Measurements from ENCODE around the gene PEX5L. TPM values are rescaled to one million over a fixed set of nuclear protein-coding genes. Genes with fewer than 3 reads are reported as not detected.

The PEX5L gene
- total RNA-seq, 1 donor from 2014 or later, result 0.78 TPM

GRCh38 chr3:179867961-179868360 lies 168.8 kb downstream of the PEX5L start:
- H3K27me3 ChIP-seq, result no peaks in the 10 kb centered on the region
- H3K4me3 ChIP-seq, result no peak overlapping the region
- TF ChIP-seq CTCF (IDR thresholded peaks at IDR 0.05), result no peak
- DNase-seq, result no peak
- H3K9me3 ChIP-seq, result no peaks in the 10 kb centered on the region
- no peak overlapping the region for H3K27ac ChIP-seq
- H3K4me1 ChIP-seq, result no peaks in the 10 kb centered on the region
- intact Hi-C loops (cut with DNase I), result no loop called here
- no peaks in the 10 kb centered on the region for H3K36me3 ChIP-seq
- ATAC-seq, result no peak

- Histone ChIP-seq H3K9me3 (no peaks in the 10 kb centered on the region), H3K27me3 (no peaks in the 10 kb centered on the region), H3K27ac (no peak overlapping the region), H3K36me3 (no peaks in the 10 kb centered on the region), H3K4me3 (no peak overlapping the region), H3K4me1 (no peaks in the 10 kb centered on the region)
- ATAC-seq (no peak), DNase-seq (no peak)
- TF ChIP-seq CTCF (IDR thresholded peaks at IDR 0.05), result no peak
- intact Hi-C loops (cut with DNase I), result no loop called here
These were observed 170.8 kb downstream of the PEX5L start for GRCh38 chr3:179865861-179866505.

- TF ChIP-seq CTCF (IDR thresholded peaks at IDR 0.05), result no peak
- H3K27me3 ChIP-seq, result no peaks in the 10 kb centered on the region
- no peak overlapping the region for H3K27ac ChIP-seq
- H3K4me1 ChIP-seq, result no peaks in the 10 kb centered on the region
- H3K9me3 ChIP-seq, result no peaks in the 10 kb centered on the region
- no peak for ATAC-seq
- intact Hi-C loops (cut with DNase I), result no loop called here
- H3K36me3 ChIP-seq, result no peaks in the 10 kb centered on the region
- DNase-seq, result no peak
- H3K4me3 ChIP-seq, result no peak overlapping the region
These were observed 174.8 kb downstream of the PEX5L start for GRCh38 chr3:179861953-179862352.

GRCh38 chr3:179861292-179861691 lies 175.4 kb downstream of the PEX5L start:
- intact Hi-C loops (cut with DNase I), result no loop called here
- Histone ChIP-seq H3K4me3 (no peak overlapping the region), H3K4me1 (no peaks in the 10 kb centered on the region), H3K9me3 (no peaks in the 10 kb centered on the region), H3K27me3 (no peaks in the 10 kb centered on the region), H3K36me3 (no peaks in the 10 kb centered on the region), H3K27ac (no peak overlapping the region)
- ATAC-seq, result no peak
- no peak for DNase-seq
- no peak for TF ChIP-seq CTCF (IDR thresholded peaks at IDR 0.05)

GRCh38 chr3:179860275-179861107 lies 176.2 kb downstream of the PEX5L start:
- Histone ChIP-seq H3K4me3 (no peak overlapping the region), H3K27ac (no peak overlapping the region), H3K36me3 (no peaks in the 10 kb centered on the region), H3K27me3 (no peaks in the 10 kb centered on the region), H3K9me3 (no peaks in the 10 kb centered on the region), H3K4me1 (no peaks in the 10 kb centered on the region)
- intact Hi-C loops (cut with DNase I), result no loop called here
- ATAC-seq, result no peak
- no peak for TF ChIP-seq CTCF (IDR thresholded peaks at IDR 0.05)
- no peak for DNase-seq

All from upper lobe of right lung (tissue), 1 donor.